Ramos (cell line): ENCODE data around the gene MYO7A.
"Not testable (repeated sequence)": the region's sequence is repeated elsewhere in the genome, so short reads cannot be mapped to it uniquely, and the experiment has no call there.

Experiments
- in situ Hi-C: fragments of 300-500 bp; cut with MboI; formaldehyde crosslinking; loops from one replicate; pipeline ENCODE4 v1.14.3; 2022; ENCODE audit warnings: low sequenced_read_pairs; ENCODE audit not compliant: unreplicated experiment

The MYO7A gene

DNA sequence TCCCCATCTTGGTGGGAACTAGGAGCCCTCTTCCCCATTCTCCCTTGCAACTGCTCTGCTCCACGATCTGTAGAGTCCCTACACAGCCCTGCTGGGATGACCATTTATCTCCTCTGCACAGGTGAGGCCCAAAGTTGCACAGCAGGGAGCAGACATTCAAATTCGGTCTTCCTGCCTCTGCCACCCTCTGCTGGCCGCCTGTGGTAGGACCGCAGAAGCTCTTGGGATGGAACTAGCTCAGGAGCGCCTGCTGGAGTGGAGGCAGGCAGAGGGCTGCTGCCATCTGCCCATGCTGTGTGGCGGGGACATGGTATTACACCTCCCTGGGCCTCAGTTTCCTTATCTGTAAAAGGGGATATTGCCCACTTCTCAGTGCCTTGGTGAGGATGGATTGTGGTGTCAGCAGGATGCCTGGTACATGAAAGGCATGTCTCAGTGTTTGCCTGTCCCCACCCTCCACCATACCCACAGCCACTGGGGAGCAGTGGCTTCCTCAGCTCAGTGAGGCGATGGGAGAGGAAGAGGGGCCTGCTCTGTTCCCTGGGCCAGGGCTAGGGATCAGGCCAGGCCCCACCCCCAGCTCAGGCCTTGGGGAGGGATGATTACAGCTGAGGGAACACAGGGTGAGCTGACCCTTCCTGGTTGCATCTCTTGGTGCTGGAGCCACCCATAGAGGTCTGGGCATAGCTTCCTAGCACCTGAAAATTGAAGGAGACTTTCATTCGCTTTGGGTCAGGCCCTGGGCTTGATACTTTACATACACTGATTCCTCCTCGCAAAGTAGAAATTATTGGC lies 36.7 kb upstream of the MYO7A start:
- in situ Hi-C loops, result loop anchor here (5.0 kb wide), 1 partner anchor 49 kb away; no protein-coding TSS in a partner anchor

DNA sequence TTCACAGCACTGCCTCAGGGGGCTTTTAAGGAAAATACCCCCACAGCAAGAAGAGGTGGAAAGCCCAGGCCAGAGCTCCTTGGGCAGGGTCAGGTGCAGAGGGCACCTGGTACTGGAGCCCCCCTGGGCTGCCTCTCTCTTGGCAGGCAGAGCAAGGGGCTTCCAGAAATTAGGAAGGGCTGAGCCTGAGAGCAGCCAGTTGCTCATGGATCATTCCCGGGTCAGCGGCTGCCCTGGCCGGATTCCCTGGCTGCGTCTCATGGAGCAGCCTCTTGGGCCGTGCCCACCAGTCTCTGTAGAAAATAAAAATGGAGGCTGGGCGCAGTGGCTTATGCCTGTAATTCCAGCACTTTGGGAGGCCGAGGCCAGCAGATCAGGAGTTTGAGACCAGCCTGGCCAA lies 35.7 kb upstream of the MYO7A start:
- in situ Hi-C loops, result loop anchor here (5.0 kb wide), 1 partner anchor 50 kb away; no protein-coding TSS in a partner anchor

DNA sequence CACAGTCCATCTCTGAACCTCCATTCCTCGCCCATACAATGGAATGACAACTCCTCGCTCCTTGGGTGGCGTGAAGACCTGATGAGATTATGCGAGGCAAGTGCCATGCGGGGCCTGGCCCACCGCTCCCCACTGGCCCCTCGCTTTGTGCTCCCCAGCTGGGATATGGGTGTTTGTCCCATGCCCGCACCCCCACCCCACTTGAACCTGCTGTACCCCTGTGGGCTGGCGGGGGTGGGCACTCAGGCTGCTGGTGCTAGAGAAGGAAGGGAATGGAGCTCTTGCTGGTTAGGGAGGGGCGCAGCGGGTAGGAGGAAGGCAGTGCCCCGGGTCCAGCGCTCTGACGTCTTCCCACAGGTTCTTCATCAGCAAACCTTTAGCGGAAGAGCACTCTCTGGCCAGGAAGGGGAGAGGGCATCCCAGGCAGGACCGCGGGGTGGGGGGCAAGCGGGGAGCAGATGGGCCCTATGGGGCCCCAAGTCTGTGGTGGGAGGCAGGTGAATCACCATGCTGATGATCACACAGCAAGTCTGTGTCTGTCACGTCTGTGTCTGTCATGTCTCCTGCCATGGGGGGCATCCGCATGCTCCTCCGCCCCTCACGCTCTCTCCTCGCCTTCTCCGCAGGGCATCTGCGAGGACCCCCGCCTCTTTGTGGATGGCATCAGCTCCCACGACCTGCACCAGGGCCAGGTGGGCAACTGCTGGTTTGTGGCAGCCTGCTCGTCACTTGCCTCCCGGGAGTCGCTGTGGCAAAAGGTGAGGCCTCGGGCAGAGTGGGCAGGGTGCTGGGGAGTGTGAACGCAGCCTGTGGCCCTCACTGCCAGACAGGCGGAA lies 34.8 kb upstream of the MYO7A start:
- in situ Hi-C loops, result loop anchor here (5.0 kb wide), 1 partner anchor 51 kb away; no protein-coding TSS in a partner anchor

DNA sequence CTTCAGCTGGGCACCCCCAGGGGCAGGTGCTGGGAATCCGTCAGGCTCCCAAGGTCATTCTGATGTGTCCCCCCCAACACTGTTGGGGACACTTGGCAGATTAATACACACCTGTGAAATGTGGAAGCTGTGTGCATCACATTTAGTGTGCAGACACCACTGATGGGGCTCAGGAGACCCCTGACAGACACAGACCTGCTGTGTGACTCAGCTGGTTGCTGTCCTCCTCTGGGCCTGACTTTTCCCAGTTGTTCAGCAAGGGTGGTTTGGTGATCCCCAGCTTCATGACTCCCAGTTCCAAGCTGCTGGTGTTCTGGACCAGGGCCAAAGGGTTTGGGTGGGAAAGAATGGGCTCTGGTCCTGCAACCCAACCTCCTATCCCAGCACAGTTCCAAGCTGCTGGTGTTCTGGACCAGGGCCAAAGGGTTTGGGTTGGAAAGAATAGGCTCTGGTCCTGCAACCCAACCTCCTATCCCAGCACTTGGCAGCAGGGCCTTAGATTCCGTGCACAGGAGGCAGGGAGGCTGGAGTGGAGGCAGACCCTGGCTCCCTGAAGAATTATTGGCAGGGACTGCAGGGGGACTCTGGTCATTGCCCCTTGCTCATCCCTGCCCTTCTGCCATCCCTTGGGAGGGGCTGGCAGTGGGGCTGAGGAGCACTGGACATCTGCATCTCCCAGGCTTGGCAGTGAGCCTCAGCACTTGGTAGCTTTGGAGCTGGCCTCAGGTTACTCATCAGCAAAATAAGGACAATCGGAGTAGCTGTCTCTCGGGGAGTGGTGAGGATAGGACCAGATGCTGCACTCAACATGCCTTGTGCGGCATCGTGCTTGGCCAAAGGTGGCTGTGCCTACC lies 33.8 kb upstream of the MYO7A start:
- in situ Hi-C loops, result loop anchor here (5.0 kb wide), 1 partner anchor 52 kb away; no protein-coding TSS in a partner anchor

DNA sequence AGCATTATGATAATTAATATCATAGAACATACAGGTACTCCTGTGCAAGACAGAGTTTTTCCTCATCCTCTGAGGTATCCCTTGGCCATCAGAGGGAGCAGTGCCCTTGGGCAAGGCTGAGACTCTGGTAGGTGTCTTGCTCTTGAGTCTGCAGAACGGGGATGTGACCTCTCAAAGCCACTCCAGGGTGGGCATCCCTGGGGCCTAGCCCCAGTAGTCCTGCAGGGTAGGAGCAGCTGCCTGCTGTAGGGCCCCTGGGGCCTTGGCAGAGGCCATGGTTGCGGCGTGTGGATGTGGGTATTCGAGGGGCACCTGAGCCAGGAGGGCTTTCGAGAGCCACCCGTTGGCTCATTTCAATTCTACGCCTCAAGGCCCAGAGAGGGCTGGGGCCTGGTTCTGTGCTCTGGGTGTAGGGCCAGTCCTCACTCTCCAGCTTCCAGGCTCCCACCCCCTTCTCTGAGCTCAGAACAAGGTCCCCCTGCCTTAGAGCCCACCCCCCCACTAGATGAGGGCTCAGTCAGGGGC lies 33.1 kb upstream of the MYO7A start:
- in situ Hi-C loops, result loop anchor here (5.0 kb wide), 1 partner anchor 53 kb away; no protein-coding TSS in a partner anchor

DNA sequence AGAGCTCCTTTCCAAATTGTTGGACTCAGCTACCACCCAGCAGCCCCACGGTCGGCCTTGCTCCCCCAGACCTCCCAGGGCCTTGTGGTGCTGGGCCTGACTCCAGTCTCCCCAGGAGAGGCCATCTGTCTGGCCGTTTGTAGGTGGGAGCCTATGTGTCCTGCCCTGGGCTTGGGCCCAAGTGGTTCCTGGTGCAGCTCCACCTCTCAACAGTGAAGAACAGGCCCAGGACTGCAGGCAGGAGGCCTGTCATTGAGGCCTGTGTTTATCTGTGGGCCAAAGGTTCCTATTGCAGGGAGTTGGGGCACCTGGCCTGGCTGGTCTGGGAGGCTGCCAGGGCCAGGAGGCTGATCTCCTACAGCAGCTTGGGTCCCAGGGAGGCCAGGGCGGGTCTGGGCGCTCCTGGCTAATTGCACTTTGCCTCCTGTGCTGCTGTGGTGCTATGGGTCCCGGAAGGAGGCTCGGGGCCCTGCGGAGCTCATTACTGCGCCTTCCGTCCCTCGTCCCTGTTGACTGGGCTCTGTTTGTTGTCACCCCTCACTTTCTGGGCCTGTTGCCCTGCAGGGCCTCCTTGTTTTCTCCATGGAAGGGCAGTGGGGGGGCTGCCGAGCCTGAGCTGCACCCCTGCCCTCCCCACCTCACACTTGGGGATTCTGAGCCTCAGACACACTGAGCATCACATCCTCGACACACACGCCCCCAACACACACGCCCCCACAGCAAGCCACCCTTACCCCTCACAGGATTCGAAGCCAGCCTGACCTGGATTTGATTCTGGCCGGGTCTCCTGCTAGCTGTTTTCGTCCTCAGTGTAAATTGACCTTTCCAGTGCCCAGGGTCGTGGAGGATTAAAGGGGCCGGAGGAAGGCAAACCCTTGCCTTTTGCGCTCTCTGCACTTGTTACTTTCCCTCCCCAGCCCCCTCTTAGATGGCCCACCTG lies 32.2 kb upstream of the MYO7A start:
- in situ Hi-C loops, result no loop called here

DNA sequence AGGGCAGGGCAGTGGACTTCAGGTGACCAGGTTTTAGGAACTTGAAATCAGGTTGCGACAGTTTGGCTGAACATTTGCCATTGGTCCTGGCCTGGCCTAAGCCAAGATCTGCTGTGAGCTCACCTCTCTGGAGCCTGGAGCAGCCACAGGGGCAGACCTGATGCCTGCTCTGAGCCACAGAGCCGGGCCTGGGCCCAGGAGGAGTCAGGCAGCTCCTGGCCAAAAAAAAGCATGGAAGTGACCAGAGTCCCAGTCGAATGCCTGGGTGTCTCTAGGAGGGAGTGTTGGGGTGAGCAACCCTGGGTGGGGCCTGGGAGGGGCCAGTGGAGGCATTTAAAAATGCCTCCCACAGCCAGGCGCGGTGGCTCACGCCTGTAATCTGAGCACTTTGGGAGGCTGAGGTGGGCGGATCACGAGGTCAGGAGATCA lies 31.4 kb upstream of the MYO7A start:
- in situ Hi-C loops, result no loop called here

DNA sequence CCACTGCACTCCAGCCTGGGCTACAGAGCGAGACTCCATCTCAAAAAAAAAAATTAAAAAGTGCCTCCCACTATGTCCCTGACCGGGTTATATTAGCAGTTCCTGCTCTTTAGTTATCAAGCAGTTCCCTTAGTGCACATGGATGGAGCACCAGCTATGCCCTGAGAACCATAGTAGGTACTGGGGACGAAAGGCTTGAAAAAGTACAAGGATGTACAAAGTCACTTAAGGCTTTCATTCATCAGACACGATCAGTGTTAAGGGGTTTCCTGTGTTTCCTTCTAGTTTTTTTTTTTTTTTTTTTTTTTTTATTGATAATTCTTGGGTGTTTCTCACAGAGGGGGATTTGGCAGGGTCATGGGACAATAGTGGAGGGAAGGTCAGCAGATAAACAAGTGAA lies 30.9 kb upstream of the MYO7A start:
- in situ Hi-C loops, result not testable (repeated sequence)

DNA sequence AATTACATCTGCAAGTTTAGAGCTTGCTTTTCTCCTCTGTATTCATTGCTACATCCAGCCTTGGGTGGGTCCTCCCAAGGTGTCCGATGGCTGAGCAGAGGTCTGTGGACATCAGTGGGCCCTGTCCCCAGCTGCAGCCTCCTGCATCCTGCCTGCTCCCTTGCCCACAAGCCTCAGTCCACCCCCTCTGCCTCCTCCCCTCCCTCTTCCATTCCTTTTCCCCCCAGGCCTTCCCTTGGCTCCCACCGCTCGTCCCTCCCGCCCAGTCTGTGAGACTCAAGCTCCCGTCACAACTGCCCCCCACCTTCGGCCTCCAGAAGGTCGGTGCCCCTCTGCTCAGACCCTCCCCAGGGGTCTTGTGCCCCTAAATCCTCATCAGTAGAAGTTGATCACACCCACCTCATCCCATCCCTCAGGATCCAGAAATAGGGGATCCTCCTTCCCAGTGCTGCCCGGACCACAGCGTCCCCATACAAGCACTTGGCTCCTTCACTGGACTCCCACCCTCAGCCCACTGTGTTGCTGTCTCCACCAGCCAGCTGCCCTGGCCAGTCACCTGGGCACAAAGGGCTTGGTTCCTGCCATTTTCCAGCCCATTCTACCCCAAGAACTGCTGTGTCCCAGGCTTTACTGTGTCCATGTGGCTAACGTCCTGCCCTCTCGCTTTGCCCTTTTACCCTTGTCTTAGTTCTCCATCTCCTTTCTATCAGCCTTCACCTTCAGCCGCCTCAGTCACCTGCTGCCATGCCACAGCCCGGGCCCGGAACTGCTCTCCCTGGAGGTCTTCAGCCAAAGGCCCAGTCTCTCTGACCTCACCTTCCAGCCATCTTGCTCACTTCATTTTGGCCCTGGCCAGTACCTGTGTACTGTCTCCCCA lies 27.6 kb upstream of the MYO7A start:
- in situ Hi-C loops, result no loop called here

DNA sequence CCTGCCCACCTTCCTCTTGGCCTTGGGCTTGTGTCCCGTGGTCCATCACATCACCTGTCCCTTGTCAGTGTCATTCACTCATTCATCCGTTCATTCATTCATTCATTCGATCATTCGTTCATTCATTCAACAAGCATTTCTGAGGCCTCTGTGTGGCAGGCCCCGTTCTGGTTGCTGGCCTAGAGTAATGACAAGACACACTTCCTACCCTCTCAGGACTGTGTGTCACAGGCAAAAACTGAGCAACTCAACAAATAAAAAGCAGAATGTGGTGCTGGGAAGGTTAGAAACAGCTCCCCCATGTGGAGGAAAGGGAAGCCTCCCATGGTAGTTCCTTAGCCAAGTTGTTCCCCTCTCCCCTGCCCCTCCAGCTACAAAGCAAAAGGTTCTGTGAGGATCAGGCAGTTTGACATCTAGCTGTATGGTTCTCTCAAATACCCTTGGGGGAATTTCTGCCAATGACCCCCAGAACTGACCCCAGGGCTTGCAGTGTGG lies 27.0 kb upstream of the MYO7A start:
- in situ Hi-C loops, result no loop called here

DNA sequence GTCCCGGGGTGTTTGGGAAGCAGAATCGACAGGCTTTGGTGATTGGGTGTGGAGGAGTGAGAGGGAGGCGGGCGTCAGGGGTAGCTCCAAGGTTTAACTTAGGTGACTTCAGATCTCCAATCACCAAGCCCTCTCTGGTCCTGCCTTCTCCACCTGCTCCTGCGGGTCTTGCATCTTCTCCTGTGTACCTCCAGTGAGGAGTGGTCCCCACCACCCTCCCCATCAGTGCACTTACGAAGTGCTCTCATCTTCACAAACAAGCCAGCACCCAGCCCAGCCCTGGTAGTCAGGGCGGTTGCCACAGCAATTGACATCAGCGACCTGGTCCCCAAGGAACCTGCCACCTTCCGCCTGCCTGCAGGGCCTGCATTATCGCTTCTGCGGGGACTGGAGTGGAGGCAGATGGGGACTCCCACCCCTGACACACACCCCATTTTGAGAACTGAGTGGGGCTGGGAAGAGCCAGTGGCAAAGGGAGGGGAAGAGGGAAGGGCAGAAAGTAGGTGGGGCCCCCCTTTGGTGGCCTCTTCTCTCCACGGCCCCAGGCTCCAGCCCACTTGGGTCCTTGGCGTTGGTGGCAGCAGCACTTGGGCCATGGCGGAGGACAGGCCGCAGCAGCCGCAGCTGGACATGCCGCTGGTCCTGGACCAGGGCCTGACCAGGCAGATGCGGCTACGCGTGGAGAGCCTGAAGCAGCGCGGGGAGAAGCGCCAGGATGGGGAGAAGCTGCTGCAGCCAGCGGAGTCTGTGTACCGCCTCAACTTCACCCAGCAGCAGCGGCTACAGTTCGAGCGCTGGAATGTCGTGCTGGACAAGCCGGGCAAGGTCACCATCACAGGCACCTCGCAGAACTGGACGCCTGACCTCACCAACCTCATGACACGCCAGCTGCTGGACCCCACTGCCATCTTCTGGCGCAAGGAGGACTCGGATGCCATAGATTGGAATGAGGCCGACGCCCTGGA lies 25.5 kb upstream of the MYO7A start, which contains the start of gene OMP:
OMP (plus strand) TSS at position 595 of the 965 bp plus-strand sequence; CDS start at position 595, 0 bp downstream.
- in situ Hi-C loops, result no loop called here

DNA sequence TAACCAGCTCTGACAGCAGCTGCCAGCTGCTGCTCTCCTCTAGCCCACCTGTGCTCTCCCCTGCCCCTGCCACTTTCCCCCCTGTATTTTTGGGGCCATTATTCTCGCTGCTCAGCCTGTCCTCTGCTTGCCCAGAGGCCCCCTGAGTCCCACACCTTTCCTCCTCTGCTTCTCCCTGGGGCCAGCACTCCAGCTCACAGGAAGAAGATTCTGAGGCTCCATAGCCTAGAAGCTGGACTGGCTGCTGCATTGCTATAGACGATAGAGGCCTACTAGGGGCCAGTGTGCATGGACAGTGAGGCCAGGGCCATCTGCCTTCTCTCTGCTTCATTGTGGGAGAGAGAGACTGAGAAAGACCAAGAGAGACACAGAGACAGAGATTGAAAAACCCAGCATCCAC lies 24.7 kb upstream of the MYO7A start:
- in situ Hi-C loops, result no loop called here

DNA sequence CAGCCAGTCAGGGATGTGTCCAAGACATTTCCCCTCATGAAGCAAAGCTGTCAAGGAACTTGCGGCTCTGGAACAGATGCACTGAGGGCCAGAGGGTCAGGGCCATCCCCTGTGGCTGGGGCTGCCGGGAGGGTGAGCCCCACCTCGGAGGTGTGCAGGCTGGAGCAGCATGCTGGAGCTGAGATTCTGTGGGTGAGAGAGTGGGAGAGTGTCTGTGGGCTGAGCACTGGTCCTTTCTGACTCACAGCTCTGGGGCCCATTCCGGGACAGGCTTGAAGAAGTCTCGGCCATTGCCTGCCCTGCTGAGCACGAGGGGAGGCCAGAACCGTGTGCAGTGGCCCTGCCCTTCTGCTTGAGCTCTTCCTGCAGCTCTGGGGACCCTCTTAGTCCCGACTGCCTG lies 23.3 kb upstream of the MYO7A start:
- in situ Hi-C loops, result no loop called here

DNA sequence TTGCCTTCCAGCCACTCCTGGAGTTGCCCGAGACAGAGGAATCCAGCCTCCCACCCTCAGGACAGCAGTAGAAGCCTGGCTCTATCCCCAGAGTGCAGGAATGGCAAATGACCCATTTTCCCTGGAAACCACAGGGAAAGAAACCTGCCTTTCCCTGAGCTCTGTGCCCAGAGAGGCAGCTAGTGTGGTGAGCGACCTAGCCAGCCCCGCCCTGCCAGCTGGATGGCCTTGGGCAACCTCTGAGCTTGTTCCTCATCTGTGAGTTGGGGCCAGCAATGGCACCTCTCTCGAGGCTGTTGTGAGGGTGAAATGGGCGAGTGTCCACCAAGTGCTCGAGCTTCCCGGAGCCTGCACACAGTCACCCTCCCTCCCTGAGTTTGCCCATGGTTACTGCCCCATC lies 21.7 kb upstream of the MYO7A start:
- in situ Hi-C loops, result no loop called here

DNA sequence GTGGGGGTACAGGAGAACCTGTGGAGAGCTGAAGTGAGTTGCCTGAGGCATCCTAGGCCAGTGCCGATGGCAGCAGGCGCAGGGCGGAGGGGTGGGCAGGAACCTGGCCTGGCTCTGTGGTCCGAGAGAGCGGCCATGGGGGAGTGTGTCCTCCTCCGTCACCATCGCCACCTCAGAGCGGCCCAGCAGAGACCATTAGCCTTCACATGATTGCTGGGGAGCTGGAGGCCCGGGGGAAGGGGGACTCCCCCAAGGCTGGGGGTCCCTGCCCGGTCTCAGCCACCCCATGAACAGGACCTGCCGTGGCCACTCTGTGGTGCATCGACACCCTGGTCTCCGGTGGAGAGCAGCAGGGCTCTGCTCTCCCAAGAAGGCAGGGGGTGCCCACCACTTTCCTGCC lies 21.3 kb upstream of the MYO7A start:
- in situ Hi-C loops, result no loop called here

DNA sequence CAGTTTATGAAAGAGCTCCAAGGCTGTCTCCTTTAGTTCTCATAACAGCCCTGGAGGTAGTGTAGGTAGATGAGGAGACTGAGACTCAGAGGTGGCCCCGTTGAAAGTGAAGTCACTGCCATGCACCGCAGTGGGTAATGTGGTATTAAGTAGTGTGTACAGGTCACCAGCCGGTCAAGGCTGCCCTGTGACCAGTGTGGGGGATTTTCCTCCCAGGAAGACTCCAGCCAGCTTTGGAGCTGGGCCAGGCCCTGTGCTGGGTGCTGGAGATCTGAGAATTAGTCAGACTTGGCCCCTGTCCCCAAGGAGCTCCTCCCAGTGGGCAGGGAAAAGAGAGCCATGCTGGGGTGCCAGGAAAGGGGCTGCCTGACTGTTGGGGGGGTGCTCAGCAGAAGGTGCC lies 20.1 kb upstream of the MYO7A start:
- in situ Hi-C loops, result no loop called here

DNA sequence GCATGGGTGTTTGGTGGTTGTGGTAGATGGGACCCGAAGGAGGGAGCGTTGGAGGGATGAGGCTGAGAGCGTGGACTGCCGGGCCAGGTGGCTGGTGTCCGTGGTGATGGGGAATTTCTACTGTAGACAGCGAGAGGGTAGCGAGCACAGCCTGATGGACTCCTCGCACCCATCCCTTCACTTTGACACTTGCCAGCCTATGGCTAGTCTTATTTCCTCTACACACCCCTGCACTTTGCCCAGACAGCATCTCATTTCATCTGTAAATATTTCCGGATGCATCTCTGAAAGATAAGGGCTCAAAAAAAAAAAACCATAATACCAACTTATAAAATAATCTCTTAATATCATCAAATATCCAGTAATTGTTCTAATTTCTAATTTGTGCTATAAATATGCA lies 19.6 kb upstream of the MYO7A start:
- in situ Hi-C loops, result no loop called here
